Eye (tissue), 1 donor: ENCODE measurements around the gene SPTLC2.
"Not testable (repeated sequence)": the region's sequence is repeated elsewhere in the genome, so short reads cannot be mapped to it uniquely, and the experiment has no call there.

Experiments
- DNase-seq: peaks from one replicate; pipeline ENCODE4 v3.0.0-alpha.2; 2015

SPTLC2 gene

GRCh38 chr14:77622366-77622961 lies 6.0 kb upstream of the SPTLC2 start:
- DNase-seq = no peak

GRCh38 chr14:77620222-77620870 lies 3.9 kb upstream of the SPTLC2 start:
- no peak for DNase-seq

- DNase-seq = no peak
These were observed 2.0 kb upstream of the SPTLC2 start for GRCh38 chr14:77618381-77618970.

GRCh38 chr14:77616133-77616453 lies 344 bp downstream of the SPTLC2 start:
- no peak for DNase-seq

GRCh38 chr14:77615361-77616132 lies 890 bp downstream of the SPTLC2 start:
- peak; percentile 51 for DNase-seq

- DNase-seq = no peak
These were observed 3.2 kb downstream of the SPTLC2 start for GRCh38 chr14:77613201-77613600.

- no peak for DNase-seq
These were observed 4.3 kb downstream of the SPTLC2 start for GRCh38 chr14:77612011-77612620.

GRCh38 chr14:77610553-77610952 lies 5.9 kb downstream of the SPTLC2 start:
- DNase-seq = no peak

GRCh38 chr14:77609922-77610321 lies 6.5 kb downstream of the SPTLC2 start:
- DNase-seq = no peak

- no peak for DNase-seq
These were observed 8.6 kb downstream of the SPTLC2 start for GRCh38 chr14:77607741-77608302.

- DNase-seq = no peak
These were observed 11.0 kb downstream of the SPTLC2 start for GRCh38 chr14:77605392-77605972.

GRCh38 chr14:77603654-77604255 lies 12.7 kb downstream of the SPTLC2 start:
- peak; percentile 61 for DNase-seq

- no peak for DNase-seq
These were observed 13.4 kb downstream of the SPTLC2 start for GRCh38 chr14:77603031-77603430.

GRCh38 chr14:77601846-77602619 lies 14.4 kb downstream of the SPTLC2 start:
- no peak for DNase-seq

- DNase-seq = no peak
These were observed 16.5 kb downstream of the SPTLC2 start for GRCh38 chr14:77599889-77600288.

GRCh38 chr14:77598366-77599070 lies 17.9 kb downstream of the SPTLC2 start:
- DNase-seq = no peak

GRCh38 chr14:77593501-77593961 lies 22.9 kb downstream of the SPTLC2 start:
- DNase-seq = no peak

- no peak for DNase-seq
These were observed 25.5 kb downstream of the SPTLC2 start for GRCh38 chr14:77590845-77591485.

GRCh38 chr14:77589099-77589498 lies 27.3 kb downstream of the SPTLC2 start:
- DNase-seq = no peak

- DNase-seq = not testable (repeated sequence)
These were observed 27.9 kb downstream of the SPTLC2 start for GRCh38 chr14:77588411-77589025.
